Omental fat pad (tissue), 4 donors: ENCODE results near the gene EIF4G1. TPM values are rescaled to one million over a fixed set of nuclear protein-coding genes. Genes with fewer than 3 reads are reported as not detected.
"Not testable (repeated sequence)": the region's sequence is repeated elsewhere in the genome, so short reads cannot be mapped to it uniquely, and the experiment has no call there.

Experiments used
- ATAC-seq: fragments of 150-250 bp; one replicate; pipeline ENCODE4 v1.9.1; 2016; ENCODE audit warnings: mild to moderate bottlenecking, moderate library complexity; ENCODE audit not compliant: low FRiP score
- DNase-seq: peaks from one replicate; pipeline ENCODE4 v3.0.0-alpha.2; 2019; ENCODE audit warnings: low spot score
- CTCF ChIP-seq, 3 donors: fragments of 450-650 bp; IDR thresholded peaks; one replicate each; pipeline ENCODE4 v1.5.1; 2016 to 2017; ENCODE audit warnings: antibody characterized with exemption in 3 of 3, mild to moderate bottlenecking in 3 of 3, moderate library complexity in 2 of 3
- total RNA-seq, 4 donors: library from RNA; depleted of rRNA; stranded (reverse); fragments of >200 nt; gene quantifications; one replicate each; pipeline ENCODE4 v1.1.0, GENCODE V29; 2016

Gene EIF4G1
- total RNA-seq, 4 donors from 2014 or later, result 235 to 471 (median 268) TPM

DNA sequence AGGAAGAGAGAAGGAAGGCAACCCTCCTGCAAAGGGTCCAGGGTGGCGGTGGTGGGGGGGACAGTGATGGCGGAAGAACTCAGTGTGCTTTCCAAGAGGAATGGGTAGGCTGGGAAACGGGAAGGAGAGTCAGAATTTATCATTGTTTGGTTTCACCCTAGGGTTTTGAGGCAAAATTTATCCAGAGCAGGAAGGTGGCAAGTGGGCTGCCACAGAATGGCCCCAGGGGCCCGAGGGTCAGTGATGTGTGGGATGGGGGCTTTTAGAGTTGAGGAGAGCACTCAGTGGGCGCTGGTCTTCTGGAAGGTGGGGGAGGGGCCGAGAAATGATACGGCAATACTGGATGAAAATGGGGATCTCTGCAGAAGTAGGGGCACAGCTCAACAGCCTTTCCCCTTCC lies 23.6 kb downstream of the EIF4G1 start:
- no peak for DNase-seq
- no peak for TF ChIP-seq CTCF (IDR thresholded peaks at IDR 0.05)
- no peak for ATAC-seq

DNA sequence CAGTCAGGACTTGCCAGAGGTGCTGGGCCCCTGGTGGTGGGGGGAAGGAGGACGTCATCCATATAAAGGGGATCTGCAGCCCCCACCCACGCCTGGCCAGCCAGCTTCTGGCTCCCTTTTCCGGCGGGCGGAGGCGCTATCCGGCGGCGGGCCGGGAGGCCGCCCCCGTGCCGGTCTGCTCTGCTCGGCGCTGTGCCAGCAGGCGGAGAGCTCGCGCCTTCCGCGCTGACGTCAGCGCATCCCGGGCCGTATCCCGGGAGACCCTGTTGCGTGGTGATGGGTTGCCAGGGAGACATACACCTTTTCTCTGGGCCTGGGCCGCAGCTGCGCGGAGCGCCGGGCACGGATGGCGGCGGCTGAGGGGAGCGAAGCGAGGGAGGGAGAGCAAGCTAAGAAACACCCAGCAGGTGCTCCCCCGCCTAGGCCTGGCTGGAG lies 24.1 kb downstream of the EIF4G1 start:
- TF ChIP-seq CTCF (IDR thresholded peaks at IDR 0.05), result no peak
- DNase-seq, result peak; percentile 67
- ATAC-seq, result peak; percentile 47

GRCh38 chr3:184339001-184339400 lies 24.6 kb downstream of the EIF4G1 start:
- no peak for DNase-seq
- TF ChIP-seq CTCF (IDR thresholded peaks at IDR 0.05), result no peak
- no peak for ATAC-seq

GRCh38 chr3:184339451-184340135 lies 25.2 kb downstream of the EIF4G1 start:
- ATAC-seq, result not testable (repeated sequence)

GRCh38 chr3:184341925-184342324 lies 27.5 kb downstream of the EIF4G1 start:
- no peak for DNase-seq
- ATAC-seq, result no peak
- no peak for TF ChIP-seq CTCF (IDR thresholded peaks at IDR 0.05)

More at GRCh38 chr3:184339451-184340135, 25.2 kb downstream of the EIF4G1 start:
- not testable (repeated sequence) for DNase-seq

DNA sequence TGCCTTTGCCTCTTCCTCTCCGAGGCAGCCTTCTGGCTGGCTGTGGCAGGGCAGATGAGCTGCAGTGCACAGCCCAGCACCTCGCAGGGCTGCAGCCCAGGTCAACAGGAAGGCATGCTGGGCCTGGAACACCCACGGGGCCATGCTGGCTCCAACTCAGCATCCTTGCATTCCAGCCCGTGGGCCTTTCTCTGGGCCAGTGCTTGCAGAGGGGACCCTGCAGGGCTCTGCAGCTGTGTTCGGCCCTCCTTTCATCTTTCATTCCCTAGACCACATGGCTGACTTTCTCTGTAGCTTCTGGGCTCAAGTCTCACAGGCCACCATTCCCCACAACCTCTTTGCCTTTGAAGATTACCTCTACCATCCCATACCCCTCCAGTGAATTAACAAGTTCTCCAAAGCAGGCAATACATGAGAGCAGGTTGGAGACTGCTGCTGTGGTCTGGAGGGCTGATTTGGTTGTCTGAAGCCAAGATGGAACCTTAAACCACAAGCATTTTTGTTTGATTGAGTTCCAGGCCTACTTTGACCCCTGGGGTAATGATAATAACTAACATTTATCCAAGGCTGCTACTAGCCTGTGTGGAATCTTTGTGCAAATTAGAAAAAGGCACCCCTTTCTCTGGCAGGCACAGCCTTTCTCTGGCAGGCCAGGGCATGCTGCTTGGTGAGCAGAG lies 28.9 kb downstream of the EIF4G1 start:
- no peak for TF ChIP-seq CTCF (IDR thresholded peaks at IDR 0.05)
- ATAC-seq (no peak), DNase-seq (no peak)

DNA sequence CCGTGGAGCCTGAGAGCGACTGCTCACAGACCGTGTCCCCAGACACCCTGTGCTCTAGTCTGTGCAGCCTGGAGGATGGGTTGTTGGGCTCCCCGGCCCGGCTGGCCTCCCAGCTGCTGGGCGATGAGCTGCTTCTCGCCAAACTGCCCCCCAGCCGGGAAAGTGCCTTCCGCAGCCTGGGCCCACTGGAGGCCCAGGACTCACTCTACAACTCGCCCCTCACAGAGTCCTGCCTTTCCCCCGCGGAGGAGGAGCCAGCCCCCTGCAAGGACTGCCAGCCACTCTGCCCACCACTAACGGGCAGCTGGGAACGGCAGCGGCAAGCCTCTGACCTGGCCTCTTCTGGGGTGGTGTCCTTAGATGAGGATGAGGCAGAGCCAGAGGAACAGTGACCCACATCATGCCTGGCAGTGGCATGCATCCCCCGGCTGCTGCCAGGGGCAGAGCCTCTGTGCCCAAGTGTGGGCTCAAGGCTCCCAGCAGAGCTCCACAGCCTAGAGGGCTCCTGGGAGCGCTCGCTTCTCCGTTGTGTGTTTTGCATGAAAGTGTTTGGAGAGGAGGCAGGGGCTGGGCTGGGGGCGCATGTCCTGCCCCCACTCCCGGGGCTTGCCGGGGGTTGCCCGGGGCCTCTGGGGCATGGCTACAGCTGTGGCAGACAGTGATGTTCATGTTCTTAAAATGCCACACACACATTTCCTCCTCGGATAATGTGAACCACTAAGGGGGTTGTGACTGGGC lies 30.3 kb downstream of the EIF4G1 start:
- DNase-seq (no peak), ATAC-seq (no peak)
- no peak for TF ChIP-seq CTCF (IDR thresholded peaks at IDR 0.05)
